Neutrophil (primary cell): Measurements from ENCODE around the gene ECHS1.

Source experiments
- H3K27ac ChIP-seq: fragments of 200-600 bp; sonication (generic); 2 replicates; pipeline ENCODE4 v1.5.1; 2016; ENCODE audit warnings: mild to moderate bottlenecking, moderate library complexity
- H3K27me3 ChIP-seq: fragments of 200-600 bp; sonication (generic); 2 replicates; pipeline ENCODE4 v1.6.0; 2016; ENCODE audit warnings: mild to moderate bottlenecking
- H3K36me3 ChIP-seq: fragments of 200-600 bp; sonication (generic); 2 replicates; pipeline ENCODE4 v1.5.1; 2017
- H3K4me1 ChIP-seq, 2 experiments: fragments of 200-600 bp in 1 of 2; sonication (generic) in 1 of 2; 1 replicate in 1 of 2; 2 replicates in 1 of 2; pipeline versions ENCODE4 v1.5.1 to v1.6.1; 2013 to 2016; ENCODE audit warnings: low read depth in 1 of 2, low read length in 1 of 2, mild to moderate bottlenecking in 1 of 2, moderate library complexity in 1 of 2; ENCODE audit not compliant: control insufficient read depth in 1 of 2, insufficient read depth in 1 of 2
- H3K4me3 ChIP-seq, 2 experiments: fragments of 200-600 bp in 1 of 2; sonication (generic) in 1 of 2; 1 replicate in 1 of 2; 2 replicates in 1 of 2; pipeline ENCODE4 v1.5.1; 2013 to 2016; ENCODE audit warnings: low read depth in 1 of 2, low read length in 1 of 2, mild to moderate bottlenecking in 1 of 2, moderate library complexity in 1 of 2
- H3K9me3 ChIP-seq: fragments of 200-600 bp; sonication (generic); 2 replicates; pipeline ENCODE4 v1.5.1; 2016
- TF ChIP-seq, protein P1 (sequence below): fragments of 200-600 bp; sonication (generic); IDR thresholded peaks from 2 replicates; pipeline ENCODE4 v1.5.1; 2016; ENCODE audit warnings: antibody characterized with exemption

Gene ECHS1

GRCh38 chr10:133396035-133396624 is 23.0 kb upstream of the ECHS1 start:
- TF ChIP-seq, protein P1, sequence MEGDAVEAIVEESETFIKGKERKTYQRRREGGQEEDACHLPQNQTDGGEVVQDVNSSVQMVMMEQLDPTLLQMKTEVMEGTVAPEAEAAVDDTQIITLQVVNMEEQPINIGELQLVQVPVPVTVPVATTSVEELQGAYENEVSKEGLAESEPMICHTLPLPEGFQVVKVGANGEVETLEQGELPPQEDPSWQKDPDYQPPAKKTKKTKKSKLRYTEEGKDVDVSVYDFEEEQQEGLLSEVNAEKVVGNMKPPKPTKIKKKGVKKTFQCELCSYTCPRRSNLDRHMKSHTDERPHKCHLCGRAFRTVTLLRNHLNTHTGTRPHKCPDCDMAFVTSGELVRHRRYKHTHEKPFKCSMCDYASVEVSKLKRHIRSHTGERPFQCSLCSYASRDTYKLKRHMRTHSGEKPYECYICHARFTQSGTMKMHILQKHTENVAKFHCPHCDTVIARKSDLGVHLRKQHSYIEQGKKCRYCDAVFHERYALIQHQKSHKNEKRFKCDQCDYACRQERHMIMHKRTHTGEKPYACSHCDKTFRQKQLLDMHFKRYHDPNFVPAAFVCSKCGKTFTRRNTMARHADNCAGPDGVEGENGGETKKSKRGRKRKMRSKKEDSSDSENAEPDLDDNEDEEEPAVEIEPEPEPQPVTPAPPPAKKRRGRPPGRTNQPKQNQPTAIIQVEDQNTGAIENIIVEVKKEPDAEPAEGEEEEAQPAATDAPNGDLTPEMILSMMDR, result no peak
- no peak overlapping the region for H3K27ac ChIP-seq

GRCh38 chr10:133394801-133395221 is 21.7 kb upstream of the ECHS1 start:
- Histone ChIP-seq H3K36me3 (peaks cover 20% of the 10 kb centered on the region), H3K4me1 (peaks cover 13 to 20% of the 10 kb centered on the region in 2 experiments), H3K9me3 (no peaks in the 10 kb centered on the region), H3K27me3 (no peaks in the 10 kb centered on the region), H3K4me3 (peak overlapping the region; percentile 64 to 88), H3K27ac (peak overlapping the region; percentile 75)
- TF ChIP-seq, protein P1, result no peak

More at GRCh38 chr10:133396035-133396624, 23.0 kb upstream of the ECHS1 start:
- H3K36me3 ChIP-seq, result peaks cover 26% of the 10 kb centered on the region
- peaks cover 13 to 16% of the 10 kb centered on the region in 2 experiments for H3K4me1 ChIP-seq
- H3K4me3 ChIP-seq, result no peak overlapping the region
- H3K27me3 ChIP-seq, result no peaks in the 10 kb centered on the region
- no peaks in the 10 kb centered on the region for H3K9me3 ChIP-seq

DNA sequence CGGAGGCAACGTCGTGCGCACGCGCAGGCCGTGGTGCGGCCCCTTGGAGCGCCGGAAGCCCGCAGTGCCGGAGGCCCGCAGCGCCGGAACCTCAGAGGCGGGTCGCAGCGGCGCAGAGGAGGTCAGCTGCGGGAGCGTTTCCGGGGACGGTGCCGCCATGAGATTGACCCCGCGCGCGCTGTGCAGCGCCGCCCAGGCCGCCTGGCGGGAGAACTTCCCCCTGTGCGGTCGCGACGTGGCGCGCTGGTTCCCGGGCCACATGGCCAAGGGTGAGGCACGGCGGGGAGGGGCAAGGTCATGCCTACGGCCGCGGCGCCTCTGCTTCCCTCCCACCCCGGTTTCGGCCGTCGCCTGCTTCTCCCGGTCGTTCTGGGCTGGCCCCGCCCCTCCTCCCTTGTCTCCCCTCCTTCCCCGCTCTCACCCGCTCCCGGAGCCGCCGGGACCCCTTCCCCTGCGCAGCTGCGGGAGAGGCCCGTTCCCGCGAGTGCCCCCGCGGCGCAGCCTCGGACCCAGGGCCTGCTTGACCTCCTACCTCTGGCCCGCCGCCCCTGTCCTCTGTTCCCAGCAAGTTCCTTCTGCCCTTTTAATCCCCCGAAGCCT is 21.0 kb upstream of the ECHS1 start, which contains the start of gene MTG1:
Gene MTG1 (plus strand): TSS at position 94 of the 600 bp plus-strand sequence. CDS start 64 bp downstream, at position 158.
- peak within 1 kb of the TSS; percentile 64 to 88 for H3K4me3 ChIP-seq
- peaks cover 14% of the 10 kb centered on the region for H3K36me3 ChIP-seq
- peak within 1 kb of the TSS; percentile 75 for H3K27ac ChIP-seq
- H3K27me3 ChIP-seq, result no peaks in the 10 kb centered on the region
- H3K4me1 ChIP-seq, result peaks cover 19 to 26% of the 10 kb centered on the region in 2 experiments
- no peaks in the 10 kb centered on the region for H3K9me3 ChIP-seq
- TF ChIP-seq, protein P1, result peak; percentile 62

- Histone ChIP-seq H3K9me3 (no peaks in the 10 kb centered on the region), H3K27me3 (no peaks in the 10 kb centered on the region), H3K4me1 (peaks cover 23 to 28% of the 10 kb centered on the region in 2 experiments), H3K4me3 (peak overlapping the region; percentile 64 to 88), H3K36me3 (peaks cover 9% of the 10 kb centered on the region), H3K27ac (peak overlapping the region; percentile 75)
- TF ChIP-seq, protein P1, result no peak
Observed at GRCh38 chr10:133393401-133394063, 20.4 kb upstream of the ECHS1 start.

DNA sequence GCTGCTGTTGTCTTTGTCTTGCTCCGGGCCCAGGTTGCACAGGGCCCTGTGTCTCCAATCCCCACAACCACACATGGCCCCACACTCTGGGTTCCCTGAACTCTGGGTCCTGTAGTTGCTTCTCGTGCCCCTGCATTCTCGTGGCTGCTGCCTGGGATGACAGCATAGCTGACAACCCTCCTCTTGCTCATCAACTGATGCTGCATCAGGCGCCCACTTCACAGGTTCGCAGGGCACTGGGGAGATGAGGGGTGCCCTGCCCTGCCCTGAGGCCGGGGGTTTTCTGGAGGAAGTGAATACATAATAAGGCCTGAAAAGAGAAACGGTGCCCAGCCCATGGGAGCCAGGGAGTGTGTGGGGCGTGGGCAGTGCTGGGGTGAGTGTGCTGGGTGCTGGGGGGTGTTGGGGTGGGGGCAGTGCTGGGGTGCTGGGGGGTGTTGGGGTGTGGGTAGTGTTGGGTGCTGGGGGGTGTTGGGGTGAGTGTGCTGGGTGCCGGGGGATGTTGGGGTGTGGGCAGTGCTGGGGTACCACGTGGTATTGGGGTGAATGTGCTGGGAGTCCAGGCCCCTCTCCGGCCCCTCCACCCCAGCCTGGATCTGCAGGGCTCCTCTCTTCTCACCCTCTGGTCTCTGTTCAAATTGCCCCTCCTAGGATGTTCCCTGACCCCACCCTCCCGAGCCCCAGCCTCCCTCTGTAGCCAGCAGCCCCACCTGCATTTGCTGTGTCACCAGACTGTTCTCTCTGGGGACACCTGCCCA is 18.8 kb upstream of the ECHS1 start:
- H3K27me3 ChIP-seq, result no peaks in the 10 kb centered on the region
- no peaks in the 10 kb centered on the region for H3K9me3 ChIP-seq
- TF ChIP-seq, protein P1, result no peak
- H3K27ac ChIP-seq, result no peak overlapping the region
- H3K36me3 ChIP-seq, result no peaks in the 10 kb centered on the region
- no peak overlapping the region for H3K4me3 ChIP-seq
- peaks cover 23 to 28% of the 10 kb centered on the region in 2 experiments for H3K4me1 ChIP-seq
